ENCODE measurements around the gene PRTN3.
A peak's percentile ranks its signal among the peaks of the same experiment; 100 is the strongest.
"Not testable (repeated sequence)": the region's sequence is repeated elsewhere in the genome, so short reads cannot be mapped to it uniquely, and the experiment has no call there.

Gene PRTN3

GRCh38 chr19:884420-885211 is 43.8 kb downstream of the PRTN3 start:
- DNase-seq = no peak

GRCh38 chr19:885536-886224 is 44.9 kb downstream of the PRTN3 start:
- DNase-seq = no peak

GRCh38 chr19:887072-887471 is 46.3 kb downstream of the PRTN3 start:
- no peak for DNase-seq

GRCh38 chr19:887599-887998 is 46.8 kb downstream of the PRTN3 start:
- DNase-seq = no peak

GRCh38 chr19:888581-889385 is 48.0 kb downstream of the PRTN3 start:
- no peak for DNase-seq

- no peak for DNase-seq
These were observed 49.0 kb downstream of the PRTN3 start for GRCh38 chr19:889662-890295.

GRCh38 chr19:890831-891230 is 50.0 kb downstream of the PRTN3 start:
- DNase-seq = no peak

- DNase-seq = not testable (repeated sequence)
These were observed 50.8 kb downstream of the PRTN3 start for GRCh38 chr19:891421-892200.

- no peak for DNase-seq
These were observed 51.6 kb downstream of the PRTN3 start for GRCh38 chr19:892243-892893.

- DNase-seq = peak; percentile 94
These were observed 52.3 kb downstream of the PRTN3 start, which contains the start of the genes MED16 and RNU6-9 for GRCh38 chr19:892894-893689. MED16 (minus strand) TSS chr19:893187; CDS start chr19:891131, 2,056 bp downstream. RNU6-9 (plus strand) TSS chr19:893484.

- no peak for DNase-seq
These were observed 55.6 kb downstream of the PRTN3 start for GRCh38 chr19:896434-896833.

GRCh38 chr19:896999-897398 is 56.2 kb downstream of the PRTN3 start:
- DNase-seq = no peak

- DNase-seq = no peak
These were observed 56.7 kb downstream of the PRTN3 start for GRCh38 chr19:897442-898039.
